ENCODE data around the gene KRTAP2-3. TPM values are rescaled to one million over a fixed set of nuclear protein-coding genes. Genes with fewer than 3 reads are reported as not detected.
"Not testable (repeated sequence)": the region's sequence is repeated elsewhere in the genome, so short reads cannot be mapped to it uniquely, and the experiment has no call there.

KRTAP2-3 gene
- polyA plus RNA-seq, 1 donor from 2014 or later, result not detected

GRCh38 chr17:41084100-41084856, 24.4 kb upstream of the KRTAP2-3 start, which contains the start of gene KRTAP4-7:
Gene KRTAP4-7 (plus strand): TSS chr17:41084150. CDS start chr17:41084207, 57 bp downstream.
- H3K4me2 ChIP-seq (ENCODE audit: low read length); H3K9me3 ChIP-seq (ENCODE audit: low read length); H3K36me3 ChIP-seq (ENCODE audit: insufficient read depth, low read length); H3K4me3 ChIP-seq (ENCODE audit: low read length); H3F3A ChIP-seq (ENCODE audit: insufficient read depth, low read length, poor library complexity, severe bottlenecking); H3K27me3 ChIP-seq (ENCODE audit: insufficient read depth, low read depth, low read length); H3K9me2 ChIP-seq (ENCODE audit: insufficient read depth, low read length); H3K79me2 ChIP-seq (replicated peaks; ENCODE audit: insufficient read depth, low read length); H2AFZ ChIP-seq (ENCODE audit: low read depth, low read length); H4K20me1 ChIP-seq (ENCODE audit: insufficient read depth); H3K27ac ChIP-seq (ENCODE audit: low read length); H3K9ac ChIP-seq (ENCODE audit: low read length): not testable (repeated sequence)

GRCh38 chr17:41083427-41083826, 23.5 kb upstream of the KRTAP2-3 start:
- H3K36me3 ChIP-seq (ENCODE audit: insufficient read depth, low read length); H3F3A ChIP-seq (ENCODE audit: insufficient read depth, low read length, poor library complexity, severe bottlenecking); H3K79me2 ChIP-seq (replicated peaks; ENCODE audit: insufficient read depth, low read length); H3K9ac ChIP-seq (ENCODE audit: low read length); H3K4me2 ChIP-seq (ENCODE audit: low read length); H2AFZ ChIP-seq (ENCODE audit: low read depth, low read length); H3K9me3 ChIP-seq (ENCODE audit: low read length); H4K20me1 ChIP-seq (ENCODE audit: insufficient read depth); H3K27ac ChIP-seq (ENCODE audit: low read length); H3K27me3 ChIP-seq (ENCODE audit: insufficient read depth, low read depth, low read length); H3K9me2 ChIP-seq (ENCODE audit: insufficient read depth, low read length); H3K4me3 ChIP-seq (ENCODE audit: low read length): not testable (repeated sequence)

- Histone ChIP-seq H3K4me2 (ENCODE audit: low read length) (no peak overlapping the region), H2AFZ (ENCODE audit: low read depth, low read length) (no peak overlapping the region), H3F3A (ENCODE audit: insufficient read depth, low read length, poor library complexity, severe bottlenecking) (no peaks in the 10 kb centered on the region), H3K27me3 (ENCODE audit: insufficient read depth, low read depth, low read length) (no peaks in the 10 kb centered on the region), H3K27ac (ENCODE audit: low read length) (no peak overlapping the region), H4K20me1 (ENCODE audit: insufficient read depth) (no peaks in the 10 kb centered on the region), H3K36me3 (ENCODE audit: insufficient read depth, low read length) (no peaks in the 10 kb centered on the region), H3K9me2 (ENCODE audit: insufficient read depth, low read length) (no peaks in the 10 kb centered on the region), H3K4me3 (ENCODE audit: low read length) (no peak overlapping the region), H3K9ac (ENCODE audit: low read length) (no peak overlapping the region), H3K9me3 (ENCODE audit: low read length) (no peaks in the 10 kb centered on the region), H3K79me2 (replicated peaks; ENCODE audit: insufficient read depth, low read length) (no peaks in the 10 kb centered on the region)
- TF ChIP-seq CTCF (IDR thresholded peaks at IDR 0.05; ENCODE audit: poor library complexity, severe bottlenecking) (no peak), RAD21 (conservative IDR thresholded peaks at IDR 0.05) (no peak), SMC3 (conservative IDR thresholded peaks at IDR 0.05; ENCODE audit: poor library complexity) (no peak), TAF1 (IDR thresholded peaks at IDR 0.05; ENCODE audit: low read depth) (no peak), MXI1 (conservative IDR thresholded peaks at IDR 0.05; ENCODE audit: poor library complexity, severe bottlenecking) (no peak), POLR2AphosphoS5 (IDR thresholded peaks at IDR 0.05) (no peak), EP300 (conservative IDR thresholded peaks at IDR 0.05; ENCODE audit: poor library complexity, severe bottlenecking) (no peak), EZH2 (IDR thresholded peaks at IDR 0.05; ENCODE audit: borderline replicate concordance, insufficient read depth, low read length, poor library complexity, severe bottlenecking) (no peak)
Measured at GRCh38 chr17:41082626-41083025, 22.7 kb upstream of the KRTAP2-3 start.
